GM18868 (cell line): Measurements from ENCODE around the gene DSCAML1.
"Not testable (repeated sequence)": the region's sequence is repeated elsewhere in the genome, so short reads cannot be mapped to it uniquely, and the experiment has no call there.

Experiments used
- ATAC-seq: cut with Tn5 transposase; IDR thresholded peaks from one replicate; pipeline ENCODE4 v1.9.1; 2021; ENCODE audit warnings: mild to moderate bottlenecking, moderate library complexity; ENCODE audit not compliant: unreplicated experiment

The DSCAML1 gene

GRCh38 chr11:117419482-117420142 is 377.4 kb downstream of the DSCAML1 start:
- no peak for ATAC-seq

GRCh38 chr11:117418737-117419481 is 378.1 kb downstream of the DSCAML1 start:
- ATAC-seq = no peak

- no peak for ATAC-seq
These were observed 379.2 kb downstream of the DSCAML1 start for GRCh38 chr11:117417856-117418255.

- no peak for ATAC-seq
These were observed 379.7 kb downstream of the DSCAML1 start for GRCh38 chr11:117417342-117417741.

GRCh38 chr11:117415358-117415896 is 381.6 kb downstream of the DSCAML1 start:
- ATAC-seq = no peak

- no peak for ATAC-seq
These were observed 382.3 kb downstream of the DSCAML1 start for GRCh38 chr11:117414724-117415123.

GRCh38 chr11:117413616-117414015 is 383.4 kb downstream of the DSCAML1 start:
- ATAC-seq = no peak

- no peak for ATAC-seq
These were observed 384.3 kb downstream of the DSCAML1 start for GRCh38 chr11:117412653-117413275.

- ATAC-seq = no peak
These were observed 384.8 kb downstream of the DSCAML1 start for GRCh38 chr11:117412176-117412575.

- ATAC-seq = no peak
These were observed 385.3 kb downstream of the DSCAML1 start for GRCh38 chr11:117411736-117412135.

- no peak for ATAC-seq
These were observed 385.9 kb downstream of the DSCAML1 start for GRCh38 chr11:117410861-117411710.

GRCh38 chr11:117410238-117410637 is 386.8 kb downstream of the DSCAML1 start:
- ATAC-seq = no peak

- no peak for ATAC-seq
These were observed 387.5 kb downstream of the DSCAML1 start for GRCh38 chr11:117409511-117409910.

- no peak for ATAC-seq
These were observed 388.7 kb downstream of the DSCAML1 start for GRCh38 chr11:117408356-117408755.

GRCh38 chr11:117407016-117407415 is 390.0 kb downstream of the DSCAML1 start:
- ATAC-seq = no peak

- not testable (repeated sequence) for ATAC-seq
These were observed 391.1 kb downstream of the DSCAML1 start for GRCh38 chr11:117405898-117406297.

GRCh38 chr11:117399100-117399840 is 397.7 kb downstream of the DSCAML1 start:
- ATAC-seq = not testable (repeated sequence)

- not testable (repeated sequence) for ATAC-seq
These were observed 398.4 kb downstream of the DSCAML1 start for GRCh38 chr11:117398618-117399017.

GRCh38 chr11:117396970-117397369 is 400.0 kb downstream of the DSCAML1 start:
- ATAC-seq = no peak

GRCh38 chr11:117395476-117395875 is 401.5 kb downstream of the DSCAML1 start:
- ATAC-seq = no peak
